ENCODE measurements around the gene SLC66A2.
"Not testable (repeated sequence)": the region's sequence is repeated elsewhere in the genome, so short reads cannot be mapped to it uniquely, and the experiment has no call there.

SLC66A2 gene

GRCh38 chr18:79962835-79963657, 11.6 kb upstream of the SLC66A2 start:
- no peak overlapping the region for H3K18ac ChIP-seq (ENCODE audit: low read length)
- H3K36me3 ChIP-seq (ENCODE audit: control insufficient read depth, insufficient read depth, low read length) = no peaks in the 10 kb centered on the region
- H2BK120ac ChIP-seq (ENCODE audit: low read depth, low read length) = no peak overlapping the region
- no peak overlapping the region for H2BK5ac ChIP-seq (ENCODE audit: low read length)
- no peak overlapping the region for H2BK15ac ChIP-seq (replicated peaks; ENCODE audit: low read depth)
- no peaks in the 10 kb centered on the region for H3K79me1 ChIP-seq (ENCODE audit: low read length)
- no peak overlapping the region for H3K9ac ChIP-seq (ENCODE audit: low read length)
- no peaks in the 10 kb centered on the region for H3K79me2 ChIP-seq (ENCODE audit: control insufficient read depth, insufficient read depth, low read length)
- no peak overlapping the region for H4K8ac ChIP-seq (ENCODE audit: low read depth, low read length)
- no peak overlapping the region for H3K4me2 ChIP-seq (ENCODE audit: low read length)
- no CpG with 5 or more reads among the region's 30 CpGs for WGBS (ENCODE audit: extremely low coverage, insufficient coverage, low lambda C conversion rate)
- DNase-seq = no peak
- no peak overlapping the region for H4K5ac ChIP-seq (ENCODE audit: low read length)
- no peak overlapping the region for H3K4ac ChIP-seq (ENCODE audit: low read depth, low read length)
- no peak overlapping the region for H3K27ac ChIP-seq (ENCODE audit: low read depth, low read length)
- H3K56ac ChIP-seq (ENCODE audit: low read length) = no peak overlapping the region
- peaks cover 5% of the 10 kb centered on the region for H3K4me1 ChIP-seq (ENCODE audit: control insufficient read depth, low read depth, low read length)
- no peak overlapping the region for H3K4me3 ChIP-seq (ENCODE audit: low read length)
- H3K23ac ChIP-seq (ENCODE audit: low read length) = no peak overlapping the region
- H3K27me3 ChIP-seq (ENCODE audit: insufficient read depth, low read length, poor library complexity) = no peaks in the 10 kb centered on the region
- H2AK5ac ChIP-seq (ENCODE audit: low read length) = no peak overlapping the region

- Histone ChIP-seq H2BK120ac (ENCODE audit: low read depth, low read length) (no peak overlapping the region), H3K79me1 (ENCODE audit: low read length) (no peaks in the 10 kb centered on the region), H3K18ac (ENCODE audit: low read length) (no peak overlapping the region), H3K23ac (ENCODE audit: low read length) (no peak overlapping the region), H3K4me2 (ENCODE audit: low read length) (no peak overlapping the region), H3K79me2 (ENCODE audit: control insufficient read depth, insufficient read depth, low read length) (no peaks in the 10 kb centered on the region), H3K4ac (ENCODE audit: low read depth, low read length) (no peak overlapping the region), H3K4me3 (ENCODE audit: low read length) (no peak overlapping the region), H4K5ac (ENCODE audit: low read length) (no peak overlapping the region), H2BK5ac (ENCODE audit: low read length) (no peak overlapping the region), H3K4me1 (ENCODE audit: control insufficient read depth, low read depth, low read length) (peaks cover 5% of the 10 kb centered on the region), H3K36me3 (ENCODE audit: control insufficient read depth, insufficient read depth, low read length) (no peaks in the 10 kb centered on the region), H3K27ac (ENCODE audit: low read depth, low read length) (no peak overlapping the region), H2BK15ac (replicated peaks; ENCODE audit: low read depth) (no peak overlapping the region), H3K27me3 (ENCODE audit: insufficient read depth, low read length, poor library complexity) (no peaks in the 10 kb centered on the region), H2AK5ac (ENCODE audit: low read length) (no peak overlapping the region), H4K8ac (ENCODE audit: low read depth, low read length) (no peak overlapping the region), H3K56ac (ENCODE audit: low read length) (no peak overlapping the region), H3K9ac (ENCODE audit: low read length) (no peak overlapping the region)
- DNase-seq = no peak
- WGBS (ENCODE audit: extremely low coverage, insufficient coverage, low lambda C conversion rate) = no CpG with 5 or more reads among the region's 10 CpGs
Measured at GRCh38 chr18:79962311-79962710, 10.9 kb upstream of the SLC66A2 start.

GRCh38 chr18:79961527-79962291, 10.3 kb upstream of the SLC66A2 start:
- no peak overlapping the region for H3K4ac ChIP-seq (ENCODE audit: low read depth, low read length)
- no peak overlapping the region for H4K8ac ChIP-seq (ENCODE audit: low read depth, low read length)
- no peak overlapping the region for H3K56ac ChIP-seq (ENCODE audit: low read length)
- no peak overlapping the region for H4K5ac ChIP-seq (ENCODE audit: low read length)
- H3K36me3 ChIP-seq (ENCODE audit: control insufficient read depth, insufficient read depth, low read length) = no peaks in the 10 kb centered on the region
- WGBS (ENCODE audit: extremely low coverage, insufficient coverage, low lambda C conversion rate) = no CpG with 5 or more reads among the region's 29 CpGs
- H3K27ac ChIP-seq (ENCODE audit: low read depth, low read length) = no peak overlapping the region
- no peak for DNase-seq
- H3K79me2 ChIP-seq (ENCODE audit: control insufficient read depth, insufficient read depth, low read length) = no peaks in the 10 kb centered on the region
- H3K4me2 ChIP-seq (ENCODE audit: low read length) = no peak overlapping the region
- H3K79me1 ChIP-seq (ENCODE audit: low read length) = no peaks in the 10 kb centered on the region
- H3K4me3 ChIP-seq (ENCODE audit: low read length) = no peak overlapping the region
- H2BK120ac ChIP-seq (ENCODE audit: low read depth, low read length) = no peak overlapping the region
- H2BK5ac ChIP-seq (ENCODE audit: low read length) = no peak overlapping the region
- H3K4me1 ChIP-seq (ENCODE audit: control insufficient read depth, low read depth, low read length) = peaks cover 5% of the 10 kb centered on the region
- no peak overlapping the region for H2AK5ac ChIP-seq (ENCODE audit: low read length)
- no peak overlapping the region for H3K23ac ChIP-seq (ENCODE audit: low read length)
- no peak overlapping the region for H3K9ac ChIP-seq (ENCODE audit: low read length)
- H2BK15ac ChIP-seq (replicated peaks; ENCODE audit: low read depth) = no peak overlapping the region
- no peaks in the 10 kb centered on the region for H3K27me3 ChIP-seq (ENCODE audit: insufficient read depth, low read length, poor library complexity)
- no peak overlapping the region for H3K18ac ChIP-seq (ENCODE audit: low read length)

- H3K79me1 ChIP-seq (ENCODE audit: low read length) = no peaks in the 10 kb centered on the region
- no peaks in the 10 kb centered on the region for H3K79me2 ChIP-seq (ENCODE audit: control insufficient read depth, insufficient read depth, low read length)
- peaks cover 5% of the 10 kb centered on the region for H3K4me1 ChIP-seq (ENCODE audit: control insufficient read depth, low read depth, low read length)
- H3K27me3 ChIP-seq (ENCODE audit: insufficient read depth, low read length, poor library complexity) = no peaks in the 10 kb centered on the region
- H2BK120ac ChIP-seq (ENCODE audit: low read depth, low read length) = no peak overlapping the region
- H3K4ac ChIP-seq (ENCODE audit: low read depth, low read length) = no peak overlapping the region
- no peak for DNase-seq
- H3K9ac ChIP-seq (ENCODE audit: low read length) = no peak overlapping the region
- no peak overlapping the region for H3K18ac ChIP-seq (ENCODE audit: low read length)
- H2BK5ac ChIP-seq (ENCODE audit: low read length) = no peak overlapping the region
- no peak overlapping the region for H3K27ac ChIP-seq (ENCODE audit: low read depth, low read length)
- no peak overlapping the region for H3K56ac ChIP-seq (ENCODE audit: low read length)
- no peak overlapping the region for H4K5ac ChIP-seq (ENCODE audit: low read length)
- H4K8ac ChIP-seq (ENCODE audit: low read depth, low read length) = no peak overlapping the region
- no peak overlapping the region for H2AK5ac ChIP-seq (ENCODE audit: low read length)
- H3K4me3 ChIP-seq (ENCODE audit: low read length) = no peak overlapping the region
- no CpG with 5 or more reads among the region's 16 CpGs for WGBS (ENCODE audit: extremely low coverage, insufficient coverage, low lambda C conversion rate)
- no peaks in the 10 kb centered on the region for H3K36me3 ChIP-seq (ENCODE audit: control insufficient read depth, insufficient read depth, low read length)
- no peak overlapping the region for H2BK15ac ChIP-seq (replicated peaks; ENCODE audit: low read depth)
- H3K23ac ChIP-seq (ENCODE audit: low read length) = no peak overlapping the region
- H3K4me2 ChIP-seq (ENCODE audit: low read length) = no peak overlapping the region
Measured at GRCh38 chr18:79960921-79961526, 9.6 kb upstream of the SLC66A2 start.

- not testable (repeated sequence) for H3K18ac ChIP-seq (ENCODE audit: low read length); H4K8ac ChIP-seq (ENCODE audit: low read depth, low read length); H2AK5ac ChIP-seq (ENCODE audit: low read length); H3K4ac ChIP-seq (ENCODE audit: low read depth, low read length); H3K4me2 ChIP-seq (ENCODE audit: low read length); H3K9ac ChIP-seq (ENCODE audit: low read length); H3K79me1 ChIP-seq (ENCODE audit: low read length); H4K5ac ChIP-seq (ENCODE audit: low read length); H2BK120ac ChIP-seq (ENCODE audit: low read depth, low read length); H2BK15ac ChIP-seq (replicated peaks; ENCODE audit: low read depth); H3K27me3 ChIP-seq (ENCODE audit: insufficient read depth, low read length, poor library complexity); H3K36me3 ChIP-seq (ENCODE audit: control insufficient read depth, insufficient read depth, low read length); H3K23ac ChIP-seq (ENCODE audit: low read length); H3K27ac ChIP-seq (ENCODE audit: low read depth, low read length); H3K4me3 ChIP-seq (ENCODE audit: low read length); H3K4me1 ChIP-seq (ENCODE audit: control insufficient read depth, low read depth, low read length); H3K56ac ChIP-seq (ENCODE audit: low read length); H3K79me2 ChIP-seq (ENCODE audit: control insufficient read depth, insufficient read depth, low read length); H2BK5ac ChIP-seq (ENCODE audit: low read length)
- no CpG with 5 or more reads among the region's 12 CpGs for WGBS (ENCODE audit: extremely low coverage, insufficient coverage, low lambda C conversion rate)
- DNase-seq = peak; percentile 90
Measured at GRCh38 chr18:79960161-79960801, 8.8 kb upstream of the SLC66A2 start.

All from mesendoderm (in vitro differentiated cells).